ENCODE measurements around the gene CSRP3. TPM values are rescaled to one million over a fixed set of nuclear protein-coding genes. Genes with fewer than 3 reads are reported as not detected.
A peak's percentile ranks its signal among the peaks of the same experiment; 100 is the strongest.

CSRP3 gene
- total RNA-seq, 1 experiment from 2014 or later, result not detected

- TF ChIP-seq, protein P1, sequence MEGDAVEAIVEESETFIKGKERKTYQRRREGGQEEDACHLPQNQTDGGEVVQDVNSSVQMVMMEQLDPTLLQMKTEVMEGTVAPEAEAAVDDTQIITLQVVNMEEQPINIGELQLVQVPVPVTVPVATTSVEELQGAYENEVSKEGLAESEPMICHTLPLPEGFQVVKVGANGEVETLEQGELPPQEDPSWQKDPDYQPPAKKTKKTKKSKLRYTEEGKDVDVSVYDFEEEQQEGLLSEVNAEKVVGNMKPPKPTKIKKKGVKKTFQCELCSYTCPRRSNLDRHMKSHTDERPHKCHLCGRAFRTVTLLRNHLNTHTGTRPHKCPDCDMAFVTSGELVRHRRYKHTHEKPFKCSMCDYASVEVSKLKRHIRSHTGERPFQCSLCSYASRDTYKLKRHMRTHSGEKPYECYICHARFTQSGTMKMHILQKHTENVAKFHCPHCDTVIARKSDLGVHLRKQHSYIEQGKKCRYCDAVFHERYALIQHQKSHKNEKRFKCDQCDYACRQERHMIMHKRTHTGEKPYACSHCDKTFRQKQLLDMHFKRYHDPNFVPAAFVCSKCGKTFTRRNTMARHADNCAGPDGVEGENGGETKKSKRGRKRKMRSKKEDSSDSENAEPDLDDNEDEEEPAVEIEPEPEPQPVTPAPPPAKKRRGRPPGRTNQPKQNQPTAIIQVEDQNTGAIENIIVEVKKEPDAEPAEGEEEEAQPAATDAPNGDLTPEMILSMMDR (IDR thresholded peaks at IDR 0.05; ENCODE audit: unreplicated experiment), result no peak
- ChIA-PET CTCF (interaction anchor here (0.5 to 1.1 kb wide), 5 partner anchors 12 to 147 kb away, joined by 3 to 5 read pairs (median 4); no protein-coding TSS in a partner anchor), POLR2A (interaction anchor here (0.7 to 1.9 kb wide), 4 partner anchors 9 to 511 kb away, joined by 3 to 4 read pairs (median 3); no protein-coding TSS in a partner anchor)
- Mint-ChIP-seq H3K4me3 (ENCODE audit: unreplicated experiment) (no peak overlapping the region), H3K36me3 (ENCODE audit: insufficient read depth, unreplicated experiment) (no peaks in the 10 kb centered on the region), H3K4me1 (ENCODE audit: insufficient read depth, unreplicated experiment) (peaks cover 14% of the 10 kb centered on the region), H3K9me3 (ENCODE audit: unreplicated experiment) (no peaks in the 10 kb centered on the region), H3K27ac (ENCODE audit: low read depth, unreplicated experiment) (no peak overlapping the region), H3K27me3 (ENCODE audit: insufficient read depth, unreplicated experiment) (peaks cover 18% of the 10 kb centered on the region)
- intact Hi-C loops (cut with micrococcal nuclease), result no loop called here
- DNase-seq (ENCODE audit: unreplicated experiment), result no peak
- BruUV-seq (replicated peaks), result no TSS peak
These were observed 16.4 kb upstream of the CSRP3 start for GRCh38 chr11:19218216-19218615.

DNA sequence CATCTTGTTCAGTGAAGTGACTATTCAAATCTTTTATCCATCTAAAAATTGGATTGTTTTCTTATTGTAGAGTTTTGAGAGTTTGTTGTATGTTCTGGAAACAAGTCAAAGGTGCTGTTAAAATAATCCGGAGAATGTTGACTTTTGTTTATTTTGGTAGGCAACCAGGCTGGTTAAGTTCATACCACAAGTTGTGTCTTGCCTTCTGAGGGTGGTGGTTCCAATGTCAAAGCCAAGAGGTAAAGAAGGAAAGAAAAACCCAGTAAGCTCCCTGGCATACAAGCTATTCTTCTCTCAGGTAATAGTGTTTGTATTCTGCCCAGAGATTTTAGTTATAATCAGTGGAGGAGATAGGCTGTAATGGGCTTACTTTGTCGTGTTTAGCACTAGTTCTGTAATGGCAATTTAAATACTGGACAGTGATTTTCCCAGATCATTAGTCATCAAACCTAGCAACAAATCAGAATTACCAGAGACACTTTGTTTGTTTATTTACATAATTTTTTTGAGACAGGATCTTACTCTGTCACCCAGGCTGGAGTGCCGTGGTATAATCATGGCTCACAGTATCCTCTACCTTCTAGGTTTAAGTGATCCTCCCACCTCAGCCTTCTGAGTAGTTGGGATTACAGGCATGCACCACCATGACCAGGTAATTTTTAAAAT lies 15.1 kb upstream of the CSRP3 start:
- TF ChIP-seq, protein P1 (IDR thresholded peaks at IDR 0.05; ENCODE audit: unreplicated experiment), result no peak
- BruUV-seq (replicated peaks), result no TSS peak
- DNase-seq (ENCODE audit: unreplicated experiment), result peak; percentile 73
- no peak overlapping the region for H3K4me3 Mint-ChIP-seq (ENCODE audit: unreplicated experiment)
- ChIA-PET POLR2A (interaction anchor here (1.9 kb wide), 1 partner anchor 10 kb away, joined by 4 read pairs; no protein-coding TSS in a partner anchor), CTCF (interaction anchor here (0.9 to 2.1 kb wide), 3 partner anchors 139 to 527 kb away, joined by 3 to 8 read pairs (median 4); no protein-coding TSS in a partner anchor)
- intact Hi-C loops (cut with micrococcal nuclease), result loop anchor here (2.0 kb wide), 1 partner anchor 24 kb away; the partner anchor contains the start of gene E2F8
- H3K36me3 Mint-ChIP-seq (ENCODE audit: insufficient read depth, unreplicated experiment), result no peaks in the 10 kb centered on the region
- H3K27ac Mint-ChIP-seq (ENCODE audit: low read depth, unreplicated experiment), result peak overlapping the region; percentile 42
- H3K4me1 Mint-ChIP-seq (ENCODE audit: insufficient read depth, unreplicated experiment), result peaks cover 14% of the 10 kb centered on the region
- peaks cover 31% of the 10 kb centered on the region for H3K27me3 Mint-ChIP-seq (ENCODE audit: insufficient read depth, unreplicated experiment)
- H3K9me3 Mint-ChIP-seq (ENCODE audit: unreplicated experiment), result no peaks in the 10 kb centered on the region

GRCh38 chr11:19216021-19216420 lies 14.2 kb upstream of the CSRP3 start:
- intact Hi-C loops (cut with micrococcal nuclease), result loop anchor here (2.0 kb wide), 1 partner anchor 25 kb away; the partner anchor contains the start of gene E2F8
- BruUV-seq (replicated peaks), result no TSS peak
- POLR2A ChIA-PET, result no interaction called here
- no peaks in the 10 kb centered on the region for H3K9me3 Mint-ChIP-seq (ENCODE audit: unreplicated experiment)
- TF ChIP-seq, protein P1 (IDR thresholded peaks at IDR 0.05; ENCODE audit: unreplicated experiment), result no peak
- H3K4me1 Mint-ChIP-seq (ENCODE audit: insufficient read depth, unreplicated experiment), result peaks cover 14% of the 10 kb centered on the region
- no peaks in the 10 kb centered on the region for H3K36me3 Mint-ChIP-seq (ENCODE audit: insufficient read depth, unreplicated experiment)
- H3K27ac Mint-ChIP-seq (ENCODE audit: low read depth, unreplicated experiment), result no peak overlapping the region
- CTCF ChIA-PET, result interaction anchor here (1.0 to 2.1 kb wide), 2 partner anchors 36 to 138 kb away, joined by 3 to 8 read pairs; no protein-coding TSS in a partner anchor
- DNase-seq (ENCODE audit: unreplicated experiment), result no peak
- H3K4me3 Mint-ChIP-seq (ENCODE audit: unreplicated experiment), result no peak overlapping the region
- peaks cover 36% of the 10 kb centered on the region for H3K27me3 Mint-ChIP-seq (ENCODE audit: insufficient read depth, unreplicated experiment)

GRCh38 chr11:19209617-19210370 lies 8.0 kb upstream of the CSRP3 start:
- no peak for DNase-seq (ENCODE audit: unreplicated experiment)
- Mint-ChIP-seq H3K9me3 (ENCODE audit: unreplicated experiment) (no peaks in the 10 kb centered on the region), H3K27me3 (ENCODE audit: insufficient read depth, unreplicated experiment) (peaks cover 89% of the 10 kb centered on the region), H3K4me1 (ENCODE audit: insufficient read depth, unreplicated experiment) (peaks cover 7% of the 10 kb centered on the region), H3K4me3 (ENCODE audit: unreplicated experiment) (no peak overlapping the region), H3K36me3 (ENCODE audit: insufficient read depth, unreplicated experiment) (no peaks in the 10 kb centered on the region), H3K27ac (ENCODE audit: low read depth, unreplicated experiment) (no peak overlapping the region)
- ChIA-PET CTCF (interaction anchor here (0.6 kb wide), 2 partner anchors 138 to 728 kb away, joined by 3 to 5 read pairs; no protein-coding TSS in a partner anchor), POLR2A (interaction anchor here (0.6 to 0.9 kb wide), 2 partner anchors 31 to 391 kb away, joined by 3 read pairs; no protein-coding TSS in a partner anchor)
- BruUV-seq (replicated peaks), result no TSS peak
- TF ChIP-seq, protein P1 (IDR thresholded peaks at IDR 0.05; ENCODE audit: unreplicated experiment), result no peak
- intact Hi-C loops (cut with micrococcal nuclease), result no loop called here

All from MCF 10A (cell line).